ENCODE data around the gene FBXO17. TPM values are rescaled to one million over a fixed set of nuclear protein-coding genes. Genes with fewer than 3 reads are reported as not detected.

The FBXO17 gene
- total and polyA plus RNA-seq, 2 experiments from 2014 or later, result 39.3 to 65.3 TPM

DNA sequence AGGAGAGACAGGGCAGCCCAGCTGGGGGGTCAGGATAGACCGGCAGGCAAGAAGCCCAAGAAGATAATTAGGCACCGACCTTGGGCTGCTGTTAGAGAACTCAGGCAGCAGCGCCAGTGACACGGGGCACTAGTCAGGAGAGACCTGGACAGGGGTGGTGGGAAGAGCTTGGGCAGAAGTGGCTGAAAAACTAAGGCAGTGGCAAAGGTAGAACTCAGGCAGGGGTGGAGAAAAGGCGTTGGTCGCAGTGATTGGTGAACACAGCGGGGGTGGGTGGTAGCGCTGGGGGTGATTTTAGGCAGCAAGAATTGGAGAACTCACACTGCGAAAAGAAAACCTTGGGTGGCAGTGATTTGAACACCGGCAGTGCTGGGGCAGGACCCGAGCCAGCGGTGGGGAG lies 67.9 kb downstream of the FBXO17 start:
- no peak for DNase-seq (ENCODE audit: low read depth in 1 of 2, low spot score in 1 of 2)
- no peak for TF ChIP-seq CTCF (IDR thresholded peaks at IDR 0.05; ENCODE audit: low read depth, low read length)
- Histone ChIP-seq H3K27me3 (no peaks in the 10 kb centered on the region), H3K27ac (no peak overlapping the region), H3K4me1 (ENCODE audit: low read depth) (no peaks in the 10 kb centered on the region), H3K9me3 (ENCODE audit: low read depth) (no peaks in the 10 kb centered on the region), H3K36me3 (no peaks in the 10 kb centered on the region), H3K4me3 (no peak overlapping the region)

- Histone ChIP-seq H3K27me3 (no peaks in the 10 kb centered on the region), H3K4me3 (no peak overlapping the region), H3K9me3 (ENCODE audit: low read depth) (no peaks in the 10 kb centered on the region), H3K4me1 (ENCODE audit: low read depth) (no peaks in the 10 kb centered on the region), H3K27ac (no peak overlapping the region), H3K36me3 (no peaks in the 10 kb centered on the region)
- DNase-seq (ENCODE audit: low read depth in 1 of 2, low spot score in 1 of 2), result no peak
- no peak for TF ChIP-seq CTCF (IDR thresholded peaks at IDR 0.05; ENCODE audit: low read depth, low read length)
These were observed 68.3 kb downstream of the FBXO17 start for GRCh38 chr19:38907227-38907626.

DNA sequence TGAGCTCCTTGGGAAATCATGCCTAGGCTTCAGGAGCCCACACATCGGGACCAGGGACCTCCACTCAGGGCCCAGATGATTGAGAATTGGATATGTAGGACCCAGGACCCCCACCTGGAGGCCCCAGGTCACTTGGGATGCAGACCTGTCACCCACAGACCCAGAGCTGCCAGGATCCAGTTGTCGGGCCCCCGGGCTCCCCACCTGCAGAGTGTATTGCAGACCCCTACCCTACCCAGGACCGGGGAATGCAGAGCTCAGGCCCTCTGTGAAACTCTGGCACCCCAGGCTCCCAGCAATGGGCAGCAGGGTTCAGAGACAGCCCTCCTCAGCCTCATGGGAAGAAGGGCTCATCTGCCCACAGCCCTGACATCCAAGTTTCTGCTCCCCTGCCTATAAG lies 69.9 kb downstream of the FBXO17 start:
- Histone ChIP-seq H3K4me3 (no peak overlapping the region), H3K4me1 (ENCODE audit: low read depth) (no peaks in the 10 kb centered on the region), H3K27ac (no peak overlapping the region), H3K36me3 (no peaks in the 10 kb centered on the region), H3K27me3 (no peaks in the 10 kb centered on the region), H3K9me3 (ENCODE audit: low read depth) (no peaks in the 10 kb centered on the region)
- DNase-seq (ENCODE audit: low read depth in 1 of 2, low spot score in 1 of 2), result no peak
- no peak for TF ChIP-seq CTCF (IDR thresholded peaks at IDR 0.05; ENCODE audit: low read depth, low read length)

- DNase-seq (ENCODE audit: low read depth in 1 of 2, low spot score in 1 of 2), result no peak
- Histone ChIP-seq H3K4me1 (ENCODE audit: low read depth) (no peaks in the 10 kb centered on the region), H3K27ac (no peak overlapping the region), H3K9me3 (ENCODE audit: low read depth) (no peaks in the 10 kb centered on the region), H3K27me3 (no peaks in the 10 kb centered on the region), H3K36me3 (no peaks in the 10 kb centered on the region), H3K4me3 (no peak overlapping the region)
- no peak for TF ChIP-seq CTCF (IDR thresholded peaks at IDR 0.05; ENCODE audit: low read depth, low read length)
These were observed 70.7 kb downstream of the FBXO17 start for GRCh38 chr19:38904581-38905539.

- H3K4me3 ChIP-seq, result no peak overlapping the region
These were observed 73.9 kb downstream of the FBXO17 start for GRCh38 chr19:38901683-38902082.

More at GRCh38 chr19:38901683-38902082, 73.9 kb downstream of the FBXO17 start:
- Histone ChIP-seq H3K36me3 (no peaks in the 10 kb centered on the region), H3K9me3 (ENCODE audit: low read depth) (no peaks in the 10 kb centered on the region), H3K27ac (no peak overlapping the region), H3K27me3 (peaks cover 17% of the 10 kb centered on the region), H3K4me1 (ENCODE audit: low read depth) (no peaks in the 10 kb centered on the region)
- no peak for TF ChIP-seq CTCF (IDR thresholded peaks at IDR 0.05; ENCODE audit: low read depth, low read length)
- no peak for DNase-seq (ENCODE audit: low read depth in 1 of 2, low spot score in 1 of 2)

Data from cardiac muscle cell (in vitro differentiated cells and primary cell).